IPS-NIHi7 (cell line): ENCODE measurements around the gene SMAD3.

ENCODE experiments used
- DNase-seq: peaks from one replicate; pipeline ENCODE4 v3.0.0; 2012; ENCODE audit warnings: mixed read lengths; ENCODE audit errors: extremely low spot score

SMAD3 gene

DNA sequence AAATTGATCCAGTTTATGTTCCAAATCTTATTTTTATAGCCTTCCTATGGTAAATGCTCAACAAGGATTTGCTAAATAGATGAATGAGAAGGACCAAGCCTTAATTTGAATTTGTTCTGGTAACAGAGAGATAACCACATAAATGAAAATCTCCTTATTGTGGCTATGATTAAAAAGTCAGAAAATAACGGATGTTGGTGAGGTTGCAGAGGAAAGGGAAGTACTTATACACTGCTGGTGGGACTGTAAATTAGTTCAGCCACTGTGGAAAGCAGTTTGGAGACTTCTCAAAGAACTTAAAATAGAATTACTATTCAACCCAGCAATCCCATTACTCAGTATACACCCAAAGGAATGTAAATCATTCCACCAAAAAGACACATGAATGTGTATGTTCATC is 162.9 kb downstream of the SMAD3 start:
- DNase-seq: no peak

- no peak for DNase-seq
These were observed 165.1 kb downstream of the SMAD3 start for GRCh38 chr15:67230504-67230903.

GRCh38 chr15:67232591-67232990 is 167.2 kb downstream of the SMAD3 start:
- DNase-seq: no peak

- peak; percentile 22 for DNase-seq
These were observed 175.1 kb downstream of the SMAD3 start for GRCh38 chr15:67240235-67241131.

- no peak for DNase-seq
These were observed 175.9 kb downstream of the SMAD3 start for GRCh38 chr15:67241132-67241855.

GRCh38 chr15:67242708-67243111 is 177.3 kb downstream of the SMAD3 start:
- no peak for DNase-seq
